ENCODE results near the gene RNF144A. TPM values are rescaled to one million over a fixed set of nuclear protein-coding genes. Genes with fewer than 3 reads are reported as not detected.

The RNF144A gene
- total and polyA plus RNA-seq, 2 donors (not counting 3 experiments of a cell fraction or from before 2014, with no cell fraction given), result 9.7 to 28.8 TPM

- no peak overlapping the region for H3K9ac ChIP-seq (replicated peaks; ENCODE audit: extremely low read depth, insufficient read depth, low read length)
- peaks cover 0 to 3% of the 10 kb centered on the region in 2 experiments for H3K36me3 ChIP-seq (ENCODE audit: control insufficient read depth in 2 of 2, extremely low read depth in 1 of 2, insufficient read depth in 2 of 2, low read length in 2 of 2)
- no peaks in the 10 kb centered on the region for H3K27me3 ChIP-seq (ENCODE audit: control insufficient read depth in 2 of 2, insufficient read depth in 2 of 2, low read length in 2 of 2)
- H3K4me3 ChIP-seq (replicated peaks in 1 of 3; ENCODE audit: insufficient read depth in 1 of 3, low read depth in 1 of 3, low read length in 3 of 3), result no peak overlapping the region
- no peak overlapping the region for H3K27ac ChIP-seq (ENCODE audit: insufficient read depth, low read depth, low read length)
- FAIRE-seq (no peak), DNase-seq (ENCODE audit: low read depth, low spot score) (no peak)
- no peaks in the 10 kb centered on the region for H3K79me2 ChIP-seq (ENCODE audit: control insufficient read depth, insufficient read depth, low read length)
- TF ChIP-seq GATA2 (IDR thresholded peaks at IDR 0.05; ENCODE audit: insufficient read depth, insufficient read length, low read depth, low read length) (no peak), MAX (IDR thresholded peaks at IDR 0.05; ENCODE audit: insufficient read depth, insufficient read length) (no peak), POLR2A (IDR thresholded peaks at IDR 0.05; ENCODE audit: low read depth, low read length) (no peak), CTCF (IDR thresholded peaks at IDR 0.05; ENCODE audit: extremely low read depth in 1 of 2, insufficient read depth in 1 of 2, low read depth in 1 of 2, low read length in 2 of 2) (no peak), MYC (IDR thresholded peaks at IDR 0.05; ENCODE audit: low read depth, low read length) (no peak), POLR2AphosphoS5 (IDR thresholded peaks at IDR 0.05; ENCODE audit: insufficient read depth, low read depth, low read length) (no peak), FOS (IDR thresholded peaks at IDR 0.05; ENCODE audit: borderline replicate concordance, insufficient read depth, low read length) (no peak), EZH2 (IDR thresholded peaks at IDR 0.05; ENCODE audit: borderline replicate concordance, low read depth, low read length, severe bottlenecking) (no peak), JUN (IDR thresholded peaks at IDR 0.05; ENCODE audit: borderline replicate concordance, insufficient read depth, insufficient read length, low read depth) (no peak)
- intact Hi-C loops (cut with micrococcal nuclease) (no loop called here), dilution Hi-C loops (cut with MboI; ENCODE audit: extremely low pct_ligation_motif_present, low sequenced_read_pairs) (no loop called here)
- no peaks in the 10 kb centered on the region for H3K9me3 ChIP-seq (replicated peaks; ENCODE audit: control insufficient read depth, insufficient read depth, low read length)
- peaks cover 7% of the 10 kb centered on the region for H3K4me1 ChIP-seq (ENCODE audit: control insufficient read depth, extremely low read depth, insufficient read depth, low read length)
- CTCF ChIA-PET, result interaction anchor here (0.9 to 6.1 kb wide), 3 partner anchors 17 to 144 kb away, joined by 3 to 23 read pairs (median 7); no protein-coding TSS in a partner anchor
- H3K9me1 ChIP-seq (replicated peaks; ENCODE audit: control insufficient read depth, extremely low read depth, insufficient read depth, low read length), result no peaks in the 10 kb centered on the region
- POLR2A ChIA-PET, result no interaction called here
- no peak overlapping the region for H3K4me2 ChIP-seq (ENCODE audit: insufficient read depth, low read length)
- no TSS peak for BruUV-seq (replicated peaks)
- no peak overlapping the region for H2AFZ ChIP-seq (ENCODE audit: low read depth, low read length)
- no peaks in the 10 kb centered on the region for H4K20me1 ChIP-seq (replicated peaks; ENCODE audit: control insufficient read depth, extremely low read depth, insufficient read depth, low read length)
These were observed 124.2 kb downstream of the RNF144A start for GRCh38 chr2:7041421-7041820.

Measured in endothelial cell of umbilical vein (primary cell).